ENCODE results near the gene SYTL1. TPM values are rescaled to one million over a fixed set of nuclear protein-coding genes. Genes with fewer than 3 reads are reported as not detected.

Gene SYTL1
- total and polyA plus RNA-seq, 9 of the 15 experiments (the other 6 are each of a cell fraction or from before 2014, with no cell fraction given), result 0.04 to 9.3 (median 1.7) TPM

- TF ChIP-seq NCOA4 (IDR thresholded peaks at IDR 0.05; ENCODE audit: partially characterized antibody) (no peak), ZBTB40 (IDR thresholded peaks at IDR 0.05) (no peak), ZBTB40 (CRISPR knock-in tag; IDR thresholded peaks at IDR 0.05) (no peak), HDAC6 (IDR thresholded peaks at IDR 0.05; ENCODE audit: low read depth, low read length) (no peak), POLR2A (conservative IDR thresholded peaks at IDR 0.05) (peak; percentile 34; the same call in 1 of the 2 replicates), ZNF134 (CRISPR knock-in tag; conservative IDR thresholded peaks at IDR 0.05) (no peak), ZNF280A (IDR thresholded peaks at IDR 0.05; ENCODE audit: low read depth, partially characterized antibody) (no peak), CBFA2T3 (IDR thresholded peaks at IDR 0.05) (no peak), FOXJ2 (tag; IDR thresholded peaks at IDR 0.05) (no peak), RNF219 (CRISPR knock-in tag; IDR thresholded peaks at IDR 0.05) (no peak), ZNF316 (IDR thresholded peaks at IDR 0.05) (no peak), NONO (IDR thresholded peaks at IDR 0.05; ENCODE audit: low read depth in 2 of 2, low read length in 1 of 2) (no peak), IRF1 (CRISPR knock-in tag; IDR thresholded peaks at IDR 0.05; ENCODE audit: borderline replicate concordance) (no peak), POLR2AphosphoS2 (IDR thresholded peaks at IDR 0.05; ENCODE audit: low read length) (0 out of 2 replicates have a peak, but pooled peaks have one; percentile 54)
Measured at GRCh38 chr1:27333717-27334279, 8.0 kb upstream of the SYTL1 start (continued).

Data from K562 (cell line).